Measurements from ENCODE around the gene OSBPL3.

- TF ChIP-seq EP300 (conservative IDR thresholded peaks at IDR 0.05; ENCODE audit: poor library complexity, severe bottlenecking) (no peak), CTCF (IDR thresholded peaks at IDR 0.05; ENCODE audit: poor library complexity, severe bottlenecking) (no peak), EZH2 (IDR thresholded peaks at IDR 0.05; ENCODE audit: borderline replicate concordance, insufficient read depth, low read length, poor library complexity, severe bottlenecking) (no peak), TAF1 (IDR thresholded peaks at IDR 0.05; ENCODE audit: low read depth) (no peak), REST (IDR thresholded peaks at IDR 0.05; ENCODE audit: borderline replicate concordance) (no peak), SMC3 (conservative IDR thresholded peaks at IDR 0.05; ENCODE audit: poor library complexity) (no peak), MXI1 (conservative IDR thresholded peaks at IDR 0.05; ENCODE audit: poor library complexity, severe bottlenecking) (no peak), POLR2AphosphoS5 (IDR thresholded peaks at IDR 0.05) (no peak), RAD21 (conservative IDR thresholded peaks at IDR 0.05) (no peak)
These were observed 4.2 kb downstream of the OSBPL3 start for GRCh38 chr7:24975644-24976260.

Measured in neural cell (in vitro differentiated cells).